Astrocyte (in vitro differentiated cells and primary cell): Measurements from ENCODE around the gene TAB3. TPM values are rescaled to one million over a fixed set of nuclear protein-coding genes. Genes with fewer than 3 reads are reported as not detected.

Experiments used
- DNase-seq: peaks from one replicate; pipeline ENCODE4 v3.0.0-alpha.2; 2010; ENCODE audit warnings: low read depth
- FAIRE-seq: peaks from 2 replicates; lab custom pipeline; 2011; peaks lifted over from hg19 to GRCh38; lab: Jason Lieb, UNC
- H2AFZ ChIP-seq: 2 replicates; pipeline ENCODE4 v1.6.0; 2012; ENCODE audit warnings: low read depth, low read length, inconsistent platforms
- H3K27ac ChIP-seq: 2 replicates; pipeline ENCODE4 v1.5.1; 2011; ENCODE audit warnings: low read depth, low read length, inconsistent platforms
- H3K27me3 ChIP-seq: 2 replicates; pipeline ENCODE4 v1.6.0; 2011; ENCODE audit warnings: low read length, inconsistent platforms; ENCODE audit not compliant: insufficient read depth
- H3K36me3 ChIP-seq: 2 replicates; pipeline ENCODE4 v1.5.1; 2011; ENCODE audit warnings: low read length, inconsistent platforms; ENCODE audit not compliant: insufficient read depth
- H3K4me1 ChIP-seq: 2 replicates; pipeline ENCODE4 v1.5.1; 2011; ENCODE audit warnings: low read length, inconsistent platforms; ENCODE audit not compliant: insufficient read depth
- H3K4me2 ChIP-seq: 2 replicates; pipeline ENCODE4 v1.6.0; 2012; ENCODE audit warnings: low read length, inconsistent platforms
- H3K4me3 ChIP-seq: 2 replicates; pipeline ENCODE4 v1.5.1; 2011; ENCODE audit warnings: low read depth, mild to moderate bottlenecking, low read length, inconsistent platforms; ENCODE audit not compliant: insufficient read depth
- H3K79me2 ChIP-seq: 2 replicates; pipeline ENCODE4 v1.6.0; 2012; ENCODE audit warnings: mild to moderate bottlenecking, low read length, inconsistent platforms; ENCODE audit not compliant: insufficient read depth
- H3K9ac ChIP-seq: 2 replicates; pipeline ENCODE4 v1.6.0; 2012; ENCODE audit warnings: mild to moderate bottlenecking, low read length, inconsistent platforms
- H3K9me3 ChIP-seq: 2 replicates; pipeline ENCODE4 v1.5.1; 2012; ENCODE audit warnings: low read depth, mild to moderate bottlenecking, low read length, inconsistent platforms; ENCODE audit not compliant: insufficient read depth
- H4K20me1 ChIP-seq: 2 replicates; pipeline ENCODE4 v1.6.0; 2012; ENCODE audit warnings: low read length, inconsistent platforms; ENCODE audit not compliant: insufficient read depth
- H3K27ac Mint-ChIP-seq: one replicate; pipeline ENCODE4 v1.8.0; 2021; ENCODE audit warnings: mild to moderate bottlenecking, mixed read lengths; ENCODE audit not compliant: unreplicated experiment
- H3K27me3 Mint-ChIP-seq: one replicate; pipeline ENCODE4 v1.8.0; 2021; ENCODE audit warnings: low read depth, mixed read lengths; ENCODE audit not compliant: unreplicated experiment
- H3K36me3 Mint-ChIP-seq: one replicate; pipeline ENCODE4 v1.8.0; 2021; ENCODE audit warnings: low read depth, mixed read lengths; ENCODE audit not compliant: unreplicated experiment
- H3K4me1 Mint-ChIP-seq: one replicate; pipeline ENCODE4 v1.8.0; 2021; ENCODE audit warnings: low read depth, mixed read lengths; ENCODE audit not compliant: unreplicated experiment
- H3K4me3 Mint-ChIP-seq: one replicate; pipeline ENCODE4 v1.8.0; 2021; ENCODE audit warnings: mild to moderate bottlenecking, moderate library complexity, mixed read lengths; ENCODE audit not compliant: unreplicated experiment
- H3K9me3 Mint-ChIP-seq: one replicate; pipeline ENCODE4 v1.8.0; 2021; ENCODE audit warnings: mild to moderate bottlenecking, mixed read lengths; ENCODE audit not compliant: unreplicated experiment
- EZH2 ChIP-seq: IDR thresholded peaks from 2 replicates; pipeline ENCODE4 v1.6.1; 2012; ENCODE audit warnings: mild to moderate bottlenecking, low read length, inconsistent platforms; ENCODE audit not compliant: insufficient read depth
- total RNA-seq: library from RNA; stranded (reverse); gene quantifications from 2 replicates; pipeline ENCODE4 v1.2.1, GENCODE V29; 2021
- TF ChIP-seq, protein P1 (sequence below): IDR thresholded peaks from 2 replicates; pipeline ENCODE4 v1.5.1; 2011; ENCODE audit warnings: low read depth, mild to moderate bottlenecking, inconsistent platforms, low read length, moderate library complexity; ENCODE audit not compliant: insufficient read depth

TAB3 gene
- total RNA-seq, 1 donor from 2014 or later = 19.3 TPM

DNA sequence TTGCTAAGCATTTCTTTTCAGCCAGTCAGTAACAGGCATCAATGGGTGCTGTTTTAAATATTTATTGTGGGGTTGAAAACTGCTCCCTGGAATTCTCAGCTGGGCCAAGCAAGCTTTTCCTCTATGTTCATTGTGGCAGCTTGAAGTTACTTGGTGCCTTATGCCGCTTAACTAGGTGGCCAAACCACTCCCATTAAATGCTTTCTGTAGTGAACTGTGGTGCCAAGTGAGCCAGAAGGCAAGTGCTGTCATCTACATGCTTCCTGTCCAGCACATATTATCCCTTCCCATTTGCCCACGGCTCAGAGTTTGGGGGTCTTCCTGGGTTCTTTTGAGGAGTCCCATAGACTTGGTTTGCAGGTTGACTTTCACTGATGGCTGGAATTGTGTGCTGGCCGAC is 64.8 kb downstream of the TAB3 start:
- no peak for TF ChIP-seq EZH2
- FAIRE-seq = no peak
- H3K4me3 Mint-ChIP-seq = no peak overlapping the region
- no peaks in the 10 kb centered on the region for H3K4me1 ChIP-seq
- no peak for DNase-seq
- no peak overlapping the region for H3K4me3 ChIP-seq
- no peak overlapping the region for H3K27ac ChIP-seq
- no peaks in the 10 kb centered on the region for H4K20me1 ChIP-seq
- no peaks in the 10 kb centered on the region for H3K4me1 Mint-ChIP-seq
- H3K79me2 ChIP-seq = no peaks in the 10 kb centered on the region
- no peak overlapping the region for H3K27ac Mint-ChIP-seq
- H3K36me3 Mint-ChIP-seq = no peaks in the 10 kb centered on the region
- H3K27me3 Mint-ChIP-seq = no peaks in the 10 kb centered on the region
- H3K9me3 ChIP-seq = no peaks in the 10 kb centered on the region
- no peak overlapping the region for H2AFZ ChIP-seq
- H3K9ac ChIP-seq = no peak overlapping the region
- no peak overlapping the region for H3K4me2 ChIP-seq
- H3K9me3 Mint-ChIP-seq = no peaks in the 10 kb centered on the region
- H3K36me3 ChIP-seq = no peaks in the 10 kb centered on the region
- H3K27me3 ChIP-seq = no peaks in the 10 kb centered on the region

DNA sequence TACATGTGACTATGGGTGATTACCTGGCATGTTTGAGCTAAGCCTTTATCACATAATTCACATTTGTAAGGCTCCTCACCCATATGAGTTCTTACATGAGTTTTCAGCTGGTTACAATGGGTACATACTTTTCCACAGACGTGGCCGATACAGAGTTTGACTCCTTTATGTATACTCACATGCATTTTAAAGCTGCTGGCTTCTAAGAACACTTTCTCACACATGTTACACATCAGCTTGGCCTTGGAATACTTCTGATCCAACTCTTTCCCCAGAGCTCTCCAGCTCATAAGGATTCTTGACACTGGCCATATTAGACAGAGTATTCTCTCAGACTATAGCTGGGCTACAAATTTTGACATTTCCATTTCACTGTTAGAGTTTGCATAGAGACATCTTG is 66.3 kb downstream of the TAB3 start:
- FAIRE-seq = peak; percentile 76
- Histone ChIP-seq H3K79me2 (no peaks in the 10 kb centered on the region), H2AFZ (no peak overlapping the region), H3K4me3 (no peak overlapping the region), H3K9ac (no peak overlapping the region), H4K20me1 (no peaks in the 10 kb centered on the region), H3K36me3 (no peaks in the 10 kb centered on the region), H3K9me3 (no peaks in the 10 kb centered on the region), H3K27me3 (no peaks in the 10 kb centered on the region), H3K27ac (no peak overlapping the region), H3K4me2 (no peak overlapping the region), H3K4me1 (no peaks in the 10 kb centered on the region)
- H3K36me3 Mint-ChIP-seq = no peaks in the 10 kb centered on the region
- H3K9me3 Mint-ChIP-seq = no peaks in the 10 kb centered on the region
- TF ChIP-seq, protein P1, sequence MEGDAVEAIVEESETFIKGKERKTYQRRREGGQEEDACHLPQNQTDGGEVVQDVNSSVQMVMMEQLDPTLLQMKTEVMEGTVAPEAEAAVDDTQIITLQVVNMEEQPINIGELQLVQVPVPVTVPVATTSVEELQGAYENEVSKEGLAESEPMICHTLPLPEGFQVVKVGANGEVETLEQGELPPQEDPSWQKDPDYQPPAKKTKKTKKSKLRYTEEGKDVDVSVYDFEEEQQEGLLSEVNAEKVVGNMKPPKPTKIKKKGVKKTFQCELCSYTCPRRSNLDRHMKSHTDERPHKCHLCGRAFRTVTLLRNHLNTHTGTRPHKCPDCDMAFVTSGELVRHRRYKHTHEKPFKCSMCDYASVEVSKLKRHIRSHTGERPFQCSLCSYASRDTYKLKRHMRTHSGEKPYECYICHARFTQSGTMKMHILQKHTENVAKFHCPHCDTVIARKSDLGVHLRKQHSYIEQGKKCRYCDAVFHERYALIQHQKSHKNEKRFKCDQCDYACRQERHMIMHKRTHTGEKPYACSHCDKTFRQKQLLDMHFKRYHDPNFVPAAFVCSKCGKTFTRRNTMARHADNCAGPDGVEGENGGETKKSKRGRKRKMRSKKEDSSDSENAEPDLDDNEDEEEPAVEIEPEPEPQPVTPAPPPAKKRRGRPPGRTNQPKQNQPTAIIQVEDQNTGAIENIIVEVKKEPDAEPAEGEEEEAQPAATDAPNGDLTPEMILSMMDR = no peak
- TF ChIP-seq EZH2 = no peak
- no peak for DNase-seq
- H3K27me3 Mint-ChIP-seq = no peaks in the 10 kb centered on the region
- no peak overlapping the region for H3K27ac Mint-ChIP-seq
- no peak overlapping the region for H3K4me3 Mint-ChIP-seq
- no peaks in the 10 kb centered on the region for H3K4me1 Mint-ChIP-seq

DNA sequence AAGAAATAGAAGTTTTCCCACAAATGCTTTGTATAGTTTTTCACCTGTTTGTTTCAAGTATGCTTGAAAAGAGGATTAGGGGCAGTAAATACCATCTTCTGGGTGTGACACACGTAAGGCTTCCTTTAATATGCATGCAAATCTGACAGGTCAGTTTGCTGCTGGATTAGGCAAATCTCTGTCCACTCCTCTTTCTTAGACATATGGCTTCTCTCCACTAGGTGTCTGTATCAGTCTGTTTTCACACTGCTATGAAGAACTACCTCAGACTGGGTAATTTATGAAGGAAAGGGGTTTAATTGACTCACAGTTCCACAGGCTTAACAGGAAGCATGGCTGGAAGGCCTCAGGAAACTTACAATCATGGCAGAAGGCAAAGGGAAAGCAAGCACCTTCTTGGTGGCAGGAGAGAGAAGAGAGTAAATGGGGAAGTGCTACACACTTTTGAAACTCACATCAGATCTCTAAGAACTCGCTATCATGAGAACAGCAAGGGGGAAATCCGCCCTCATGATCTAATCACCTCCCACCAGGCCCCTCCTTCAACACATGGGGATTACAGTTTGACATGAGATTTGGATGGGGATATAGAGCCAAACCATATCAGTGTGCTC is 66.9 kb downstream of the TAB3 start:
- Histone ChIP-seq H3K9me3 (no peaks in the 10 kb centered on the region), H4K20me1 (no peaks in the 10 kb centered on the region), H3K36me3 (no peaks in the 10 kb centered on the region), H3K4me1 (no peaks in the 10 kb centered on the region), H3K4me3 (no peak overlapping the region), H3K27ac (no peak overlapping the region), H2AFZ (no peak overlapping the region), H3K4me2 (no peak overlapping the region), H3K9ac (no peak overlapping the region), H3K27me3 (no peaks in the 10 kb centered on the region), H3K79me2 (no peaks in the 10 kb centered on the region)
- H3K4me1 Mint-ChIP-seq = no peaks in the 10 kb centered on the region
- H3K36me3 Mint-ChIP-seq = no peaks in the 10 kb centered on the region
- H3K4me3 Mint-ChIP-seq = no peak overlapping the region
- TF ChIP-seq, protein P1 = no peak
- TF ChIP-seq EZH2 = no peak
- H3K27ac Mint-ChIP-seq = no peak overlapping the region
- H3K27me3 Mint-ChIP-seq = no peaks in the 10 kb centered on the region
- H3K9me3 Mint-ChIP-seq = no peaks in the 10 kb centered on the region
- FAIRE-seq (no peak), DNase-seq (no peak)
